DMS79 treated with DMSO at 0.1 percent for 48 hours (cell line): ENCODE results near the gene CDH4.

ENCODE experiments used
- DNase-seq: peaks from one replicate; lab custom pipeline; 2025; lab: John Stamatoyannopoulos, UW

Gene CDH4

GRCh38 chr20:61719691-61720347 lies 467.8 kb downstream of the CDH4 start:
- no peak for DNase-seq

DNA sequence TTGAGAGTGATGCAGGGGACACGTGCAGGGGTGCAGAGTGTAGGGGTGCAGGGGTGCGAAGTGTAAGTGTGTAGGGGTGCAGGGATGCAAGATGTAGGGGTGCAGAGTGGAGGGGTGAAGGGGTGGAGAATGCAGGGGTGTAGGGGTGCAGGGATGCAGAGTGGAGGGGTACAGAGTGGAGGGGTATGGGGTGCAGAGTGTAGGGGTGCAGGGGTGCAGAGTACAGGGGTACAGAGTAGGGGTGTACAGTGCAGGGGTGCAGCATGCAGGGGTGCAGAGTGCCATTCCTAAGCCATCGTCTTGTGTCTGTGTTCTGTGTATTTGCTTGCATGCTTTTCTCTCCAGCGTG lies 468.3 kb downstream of the CDH4 start:
- no peak for DNase-seq

DNA sequence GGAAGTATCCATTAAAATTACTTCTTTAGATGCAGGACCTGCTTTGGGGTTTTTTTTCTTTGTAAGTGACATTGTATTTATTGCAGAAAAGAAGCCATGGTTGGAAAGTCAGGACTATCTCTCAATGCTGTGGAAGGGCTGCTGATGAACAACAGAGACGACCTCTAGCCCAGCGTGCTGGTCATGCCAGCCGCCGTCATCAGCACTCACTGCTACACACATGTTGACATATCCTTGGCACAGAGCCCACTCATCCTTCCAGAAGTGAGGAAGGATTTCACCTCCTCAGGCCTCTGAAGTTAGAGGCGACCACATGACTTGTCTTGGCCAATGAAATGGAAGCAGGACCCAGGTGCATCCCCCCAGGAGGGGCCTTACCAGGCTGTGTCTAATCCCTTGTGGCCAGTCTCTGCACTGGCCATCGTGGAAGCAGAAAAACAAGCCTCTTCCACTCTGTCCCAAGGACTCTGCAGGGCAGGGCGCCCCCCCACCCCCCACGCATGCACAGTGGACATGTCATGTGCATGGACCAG lies 470.2 kb downstream of the CDH4 start:
- DNase-seq: no peak

- peak; percentile 51 for DNase-seq
Observed at GRCh38 chr20:61723529-61724257, 471.6 kb downstream of the CDH4 start.

DNA sequence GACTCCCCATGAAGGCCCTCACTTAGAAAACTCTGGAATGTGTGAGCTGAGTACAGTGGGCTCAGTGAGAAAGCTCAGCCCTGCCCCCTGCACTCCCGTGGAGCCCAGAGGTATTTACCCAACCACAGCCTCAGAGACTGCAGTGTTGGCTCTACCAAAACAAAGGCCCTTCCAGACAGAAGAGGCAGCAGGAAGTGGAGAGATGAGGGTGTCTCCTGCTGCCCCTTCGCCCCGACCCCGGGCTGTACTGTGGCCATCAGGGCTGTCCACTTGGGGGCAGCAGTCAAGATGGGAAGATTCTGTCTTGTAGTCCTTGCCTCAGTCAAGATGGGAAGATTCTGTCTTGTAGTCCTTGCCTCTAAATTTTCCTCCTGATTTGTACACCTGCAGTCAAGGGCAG lies 472.3 kb downstream of the CDH4 start:
- no peak for DNase-seq

DNA sequence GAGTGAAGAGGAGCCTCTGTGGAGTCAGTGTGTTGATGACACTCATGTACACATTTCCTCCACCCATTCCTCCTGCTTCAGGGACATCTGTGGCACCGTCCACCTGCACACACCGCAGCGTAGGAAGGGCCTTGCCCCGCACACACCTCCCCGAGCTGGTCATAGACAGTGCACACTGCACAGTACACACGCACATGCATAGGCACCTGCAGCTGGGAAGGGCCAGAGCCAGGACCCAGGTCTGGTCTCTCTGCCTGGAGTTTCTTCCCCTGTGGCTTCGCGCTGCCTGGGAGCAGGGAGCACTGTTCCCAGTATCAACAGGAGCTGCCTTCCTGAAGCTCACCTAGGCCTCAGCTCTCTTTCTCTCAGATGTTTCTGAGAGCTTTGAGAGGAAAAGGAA lies 473.1 kb downstream of the CDH4 start:
- DNase-seq: no peak

DNA sequence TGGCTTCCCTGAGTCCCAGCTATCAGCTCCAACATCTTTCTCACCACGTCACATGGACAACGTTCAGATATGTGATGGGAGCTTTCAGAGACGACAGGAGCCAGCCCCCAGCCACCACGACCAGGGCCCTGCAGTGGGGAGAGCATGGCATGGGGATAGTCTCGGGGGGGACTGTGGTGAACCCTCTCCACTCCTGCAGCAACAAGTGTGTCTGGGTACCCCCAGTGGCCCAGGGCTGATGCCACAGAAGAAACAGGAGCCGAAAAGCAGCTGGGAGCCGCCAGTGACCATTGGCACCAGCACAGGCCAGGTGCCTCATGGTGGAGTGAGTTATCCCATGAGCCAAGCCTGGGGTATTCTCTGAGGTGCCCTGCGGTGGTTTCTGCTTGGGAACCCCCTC lies 473.9 kb downstream of the CDH4 start:
- no peak for DNase-seq

DNA sequence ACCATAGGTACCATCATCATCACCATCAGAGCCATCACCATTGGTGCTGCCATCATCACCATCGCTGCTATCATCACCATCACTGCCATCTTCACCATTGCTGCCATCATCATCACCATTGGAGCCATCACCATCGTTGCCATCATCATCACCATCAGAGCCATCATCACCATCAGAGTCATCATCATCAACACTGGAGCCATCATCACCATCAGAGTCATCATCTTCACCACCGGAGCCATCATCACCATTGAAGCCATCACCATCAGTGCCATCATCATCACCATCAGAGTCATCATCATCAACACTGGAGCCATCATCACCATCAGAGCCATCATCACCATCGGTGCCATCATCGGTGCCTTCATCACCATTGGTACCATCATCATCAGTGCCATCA lies 474.9 kb downstream of the CDH4 start:
- DNase-seq: no peak

- no peak for DNase-seq
Observed at GRCh38 chr20:61727761-61728160, 475.7 kb downstream of the CDH4 start.

DNA sequence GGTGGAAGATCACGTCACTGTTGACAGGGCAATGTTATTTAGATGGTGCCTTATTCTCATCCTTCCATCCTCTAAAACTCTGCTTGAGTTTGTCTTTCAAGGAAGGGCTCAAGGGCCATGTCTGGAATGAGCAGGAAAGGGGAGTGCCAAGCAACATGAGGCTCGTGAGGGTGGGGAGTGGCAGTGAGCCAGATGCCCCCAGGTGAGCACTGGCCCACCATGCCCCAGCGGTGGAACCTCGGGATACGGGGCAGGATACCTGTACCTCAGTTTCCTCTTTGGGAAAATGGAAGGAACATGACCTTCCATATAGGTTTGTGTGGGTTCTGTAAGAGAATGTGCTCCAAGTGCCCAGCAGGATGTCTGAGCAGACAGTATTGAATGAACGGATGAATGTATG lies 476.3 kb downstream of the CDH4 start:
- DNase-seq: no peak

GRCh38 chr20:61728786-61729770 lies 477.0 kb downstream of the CDH4 start:
- no peak for DNase-seq

- DNase-seq: no peak
Observed at GRCh38 chr20:61730631-61731362, 478.7 kb downstream of the CDH4 start.

DNA sequence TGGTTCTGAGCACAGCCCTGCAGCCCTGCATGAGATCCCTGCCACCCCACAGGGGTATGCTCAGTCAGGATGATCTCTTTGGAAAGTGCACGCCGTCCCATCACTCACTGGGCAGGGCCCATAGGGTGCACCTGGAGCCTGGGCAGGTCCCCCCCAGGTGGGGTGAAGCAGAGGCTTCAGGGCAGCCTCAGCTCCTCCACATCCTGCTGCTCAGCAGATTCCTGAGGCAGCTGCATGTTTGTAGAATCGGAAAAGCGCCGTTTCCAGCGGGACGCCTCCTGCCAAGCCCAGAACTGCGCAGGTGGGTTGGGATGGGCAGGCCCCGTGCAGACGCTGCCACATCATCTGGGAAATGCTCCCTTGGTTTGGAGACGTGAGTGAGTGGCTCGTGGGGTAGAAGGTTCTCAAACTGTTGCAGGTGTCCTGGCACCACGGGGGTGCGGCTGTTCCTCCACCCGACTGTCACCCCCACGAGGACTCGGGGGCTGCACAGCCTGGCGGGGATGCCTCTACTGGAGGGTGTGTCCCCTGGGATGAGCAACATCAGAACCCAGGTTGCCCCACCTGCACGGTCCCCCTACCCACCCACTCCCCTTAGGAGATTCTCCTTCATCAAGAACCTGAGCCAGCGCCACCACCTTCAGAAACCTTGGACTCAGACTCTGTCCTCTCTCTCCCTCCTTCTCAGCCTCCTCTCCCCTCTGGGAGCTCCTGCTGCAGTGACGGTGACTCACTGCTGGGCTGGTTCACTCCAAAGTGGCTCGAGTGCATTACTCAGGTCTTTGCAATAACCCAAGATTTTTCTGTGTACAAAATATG lies 479.5 kb downstream of the CDH4 start:
- no peak for DNase-seq

DNA sequence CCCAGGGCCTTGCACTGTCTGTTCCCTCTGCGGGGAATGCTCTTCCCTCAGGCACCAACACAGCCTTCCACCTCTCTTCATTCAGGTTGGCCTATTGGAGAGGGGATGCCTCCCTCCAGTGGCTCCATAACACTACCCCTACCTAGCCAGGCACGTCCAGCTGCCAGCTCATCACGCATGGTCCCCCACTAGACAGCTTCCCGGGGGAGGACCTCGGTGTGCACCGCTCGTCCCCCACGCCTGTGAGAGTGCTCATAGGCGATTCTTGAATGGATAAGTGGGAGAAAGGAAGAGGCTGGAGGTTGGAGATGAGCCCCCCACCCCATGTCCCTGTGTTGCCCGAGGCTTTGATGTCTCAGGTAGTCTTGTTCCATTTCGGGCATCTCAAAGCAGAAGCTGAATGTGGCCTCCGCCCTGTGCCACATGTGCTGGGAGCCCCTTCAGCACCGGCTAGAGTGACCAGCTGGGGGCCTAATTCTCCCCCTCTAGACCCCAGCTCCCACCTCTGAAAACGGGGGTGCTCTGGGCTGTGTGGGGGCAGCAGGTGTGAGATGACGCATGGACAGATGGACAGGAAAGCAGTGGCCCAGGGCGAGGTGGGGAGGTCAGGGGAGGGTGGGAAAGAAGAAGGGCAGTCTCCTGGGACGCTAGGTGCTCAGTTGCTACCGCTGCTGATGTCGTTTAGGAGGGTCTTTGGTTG lies 480.6 kb downstream of the CDH4 start:
- DNase-seq: no peak

- DNase-seq: no peak
Observed at GRCh38 chr20:61733216-61733615, 481.2 kb downstream of the CDH4 start.

GRCh38 chr20:61733891-61734732 lies 482.1 kb downstream of the CDH4 start:
- DNase-seq: no peak

- no peak for DNase-seq
Observed at GRCh38 chr20:61734733-61735502, 482.9 kb downstream of the CDH4 start.

DNA sequence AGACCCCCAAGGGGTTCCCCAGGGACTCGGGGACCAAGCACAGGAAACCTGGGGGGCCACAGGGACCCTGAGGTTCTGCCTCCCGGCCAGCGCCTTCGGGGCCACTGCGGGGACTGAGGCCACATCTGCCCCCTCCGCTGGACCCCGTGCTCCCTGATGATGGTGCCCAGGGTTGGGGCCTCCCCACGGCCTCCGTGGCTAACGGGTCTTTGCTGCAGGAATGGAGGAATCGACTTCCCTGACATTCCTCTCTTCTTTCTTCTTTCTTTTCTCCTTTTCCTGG lies 483.4 kb downstream of the CDH4 start:
- no peak for DNase-seq
